Stimulated activated CD4-positive, alpha-beta T cell treated with anti-CD3 and anti-CD28 coated beads, Interleukin-15, amount 100 ng/mL, for 1 hour (primary cell): ENCODE results near the gene SRPRB.

Experiments used
- DNase-seq, 2 donors: peaks; one replicate each; pipeline ENCODE4 v3.0.0-alpha.2; 2020; ENCODE audit warnings: low read depth in 1 of 2, low spot score in 1 of 2

Gene SRPRB

GRCh38 chr3:133825969-133826727 lies 20.5 kb downstream of the SRPRB start:
- DNase-seq, result no peak

- DNase-seq, result no peak
Observed at GRCh38 chr3:133827136-133827535, 21.5 kb downstream of the SRPRB start.

GRCh38 chr3:133827684-133828083 lies 22.1 kb downstream of the SRPRB start:
- no peak for DNase-seq

- DNase-seq, result no peak
Observed at GRCh38 chr3:133828576-133829309, 23.1 kb downstream of the SRPRB start.

GRCh38 chr3:133829310-133829707 lies 23.7 kb downstream of the SRPRB start:
- no peak for DNase-seq

GRCh38 chr3:133830071-133830470 lies 24.5 kb downstream of the SRPRB start:
- DNase-seq, result no peak

- DNase-seq, result no peak
Observed at GRCh38 chr3:133831966-133832801, 26.6 kb downstream of the SRPRB start.

GRCh38 chr3:133832802-133833144 lies 27.2 kb downstream of the SRPRB start:
- no peak for DNase-seq

- DNase-seq, result no peak
Observed at GRCh38 chr3:133833267-133833666, 27.7 kb downstream of the SRPRB start.

GRCh38 chr3:133833880-133834620 lies 28.4 kb downstream of the SRPRB start:
- no peak for DNase-seq

- DNase-seq, result no peak
Observed at GRCh38 chr3:133834621-133835417, 29.2 kb downstream of the SRPRB start.

GRCh38 chr3:133835418-133835743 lies 29.8 kb downstream of the SRPRB start:
- no peak for DNase-seq

- no peak for DNase-seq
Observed at GRCh38 chr3:133835961-133836360, 30.3 kb downstream of the SRPRB start.

GRCh38 chr3:133836497-133837158 lies 31.0 kb downstream of the SRPRB start:
- no peak for DNase-seq

GRCh38 chr3:133837487-133838295 lies 32.1 kb downstream of the SRPRB start:
- DNase-seq, result no peak

GRCh38 chr3:133838296-133838789 lies 32.7 kb downstream of the SRPRB start:
- DNase-seq, result no peak

GRCh38 chr3:133838916-133839800 lies 33.5 kb downstream of the SRPRB start:
- DNase-seq, result no peak
